Nephron (organoid): Measurements from ENCODE around the gene MED13.

ENCODE experiments used
- H3K27ac Mint-ChIP-seq, 3 experiments: 2 replicates each; pipeline ENCODE4 v1.8.0; 2020; ENCODE audit warnings: mixed read lengths in 3 of 3, mild to moderate bottlenecking in 2 of 3, moderate library complexity in 1 of 3
- H3K27me3 Mint-ChIP-seq: 2 replicates; pipeline ENCODE4 v1.8.0; 2021; ENCODE audit warnings: low read depth, mild to moderate bottlenecking, moderate library complexity, mixed read lengths
- H3K36me3 Mint-ChIP-seq: 2 replicates; pipeline ENCODE4 v1.8.0; 2020; ENCODE audit warnings: low read depth, mixed read lengths
- H3K4me1 Mint-ChIP-seq: 2 replicates; pipeline ENCODE4 v1.8.0; 2020; ENCODE audit warnings: mixed read lengths
- H3K4me3 Mint-ChIP-seq, 3 experiments: 2 replicates each; pipeline ENCODE4 v1.8.0; 2020; ENCODE audit warnings: mild to moderate bottlenecking in 3 of 3, mixed read lengths in 3 of 3, moderate library complexity in 2 of 3
- H3K9me3 Mint-ChIP-seq: 2 replicates; pipeline ENCODE4 v1.8.0; 2020; ENCODE audit warnings: mixed read lengths
- TF ChIP-seq, protein P1 (sequence below), 3 experiments: fragments of 200-600 bp; sonication (generic); IDR thresholded peaks; one replicate each; pipeline ENCODE4 v1.5.0; 2021; ENCODE audit warnings: antibody characterized with exemption in 3 of 3; ENCODE audit not compliant: unreplicated experiment in 3 of 3

The MED13 gene

DNA sequence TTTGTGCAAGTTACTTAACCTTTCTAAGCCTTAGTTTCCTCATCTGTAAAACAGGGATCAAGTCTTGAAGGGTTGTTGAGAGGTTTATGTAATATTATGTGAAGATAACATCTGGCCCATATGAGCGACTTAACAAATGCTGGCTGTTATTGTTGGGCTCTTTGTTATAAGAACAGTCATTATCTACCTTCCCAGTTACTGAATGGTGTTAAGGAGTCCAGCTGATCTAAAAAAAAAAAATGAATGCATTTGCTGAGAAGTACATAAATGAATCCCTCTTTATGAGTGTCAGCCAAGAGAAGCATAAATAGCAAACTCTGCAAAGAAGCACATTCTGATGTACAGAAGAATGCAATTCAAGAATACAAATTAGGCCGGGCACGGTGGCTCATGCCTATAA, 24.3 kb upstream of the MED13 start:
- H3K4me1 Mint-ChIP-seq, result no peaks in the 10 kb centered on the region
- H3K27ac Mint-ChIP-seq, result no peak overlapping the region
- TF ChIP-seq, protein P1, sequence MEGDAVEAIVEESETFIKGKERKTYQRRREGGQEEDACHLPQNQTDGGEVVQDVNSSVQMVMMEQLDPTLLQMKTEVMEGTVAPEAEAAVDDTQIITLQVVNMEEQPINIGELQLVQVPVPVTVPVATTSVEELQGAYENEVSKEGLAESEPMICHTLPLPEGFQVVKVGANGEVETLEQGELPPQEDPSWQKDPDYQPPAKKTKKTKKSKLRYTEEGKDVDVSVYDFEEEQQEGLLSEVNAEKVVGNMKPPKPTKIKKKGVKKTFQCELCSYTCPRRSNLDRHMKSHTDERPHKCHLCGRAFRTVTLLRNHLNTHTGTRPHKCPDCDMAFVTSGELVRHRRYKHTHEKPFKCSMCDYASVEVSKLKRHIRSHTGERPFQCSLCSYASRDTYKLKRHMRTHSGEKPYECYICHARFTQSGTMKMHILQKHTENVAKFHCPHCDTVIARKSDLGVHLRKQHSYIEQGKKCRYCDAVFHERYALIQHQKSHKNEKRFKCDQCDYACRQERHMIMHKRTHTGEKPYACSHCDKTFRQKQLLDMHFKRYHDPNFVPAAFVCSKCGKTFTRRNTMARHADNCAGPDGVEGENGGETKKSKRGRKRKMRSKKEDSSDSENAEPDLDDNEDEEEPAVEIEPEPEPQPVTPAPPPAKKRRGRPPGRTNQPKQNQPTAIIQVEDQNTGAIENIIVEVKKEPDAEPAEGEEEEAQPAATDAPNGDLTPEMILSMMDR (IDR thresholded peaks at IDR 0.05; ENCODE audit: unreplicated experiment in 3 of 3), result no peak
- peaks cover 4% of the 10 kb centered on the region for H3K27me3 Mint-ChIP-seq
- H3K4me3 Mint-ChIP-seq, result no peak overlapping the region
- H3K9me3 Mint-ChIP-seq, result no peaks in the 10 kb centered on the region
- H3K36me3 Mint-ChIP-seq, result no peaks in the 10 kb centered on the region

DNA sequence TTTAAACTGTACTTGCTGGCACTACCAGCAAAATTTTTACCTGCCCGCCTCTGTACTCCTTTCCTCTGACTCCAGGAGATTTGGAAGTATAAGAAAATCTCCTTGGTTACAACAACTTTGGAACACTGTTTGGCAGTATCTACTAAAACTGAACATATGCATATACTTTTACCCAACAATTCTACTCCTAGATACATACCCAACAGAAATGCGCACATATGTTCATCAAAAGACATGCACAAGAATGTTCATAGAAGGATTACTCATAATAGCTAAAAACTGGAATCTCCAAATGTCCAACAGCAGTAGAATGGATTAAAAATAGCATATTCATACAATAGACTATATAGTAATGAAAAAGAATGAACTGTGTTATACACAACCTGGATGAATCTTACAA, 21.7 kb upstream of the MED13 start:
- no peaks in the 10 kb centered on the region for H3K4me1 Mint-ChIP-seq
- no peaks in the 10 kb centered on the region for H3K9me3 Mint-ChIP-seq
- H3K4me3 Mint-ChIP-seq, result no peak overlapping the region
- H3K27me3 Mint-ChIP-seq, result peaks cover 4% of the 10 kb centered on the region
- H3K36me3 Mint-ChIP-seq, result no peaks in the 10 kb centered on the region
- H3K27ac Mint-ChIP-seq, result no peak overlapping the region
- TF ChIP-seq, protein P1 (IDR thresholded peaks at IDR 0.05; ENCODE audit: unreplicated experiment in 3 of 3), result no peak

DNA sequence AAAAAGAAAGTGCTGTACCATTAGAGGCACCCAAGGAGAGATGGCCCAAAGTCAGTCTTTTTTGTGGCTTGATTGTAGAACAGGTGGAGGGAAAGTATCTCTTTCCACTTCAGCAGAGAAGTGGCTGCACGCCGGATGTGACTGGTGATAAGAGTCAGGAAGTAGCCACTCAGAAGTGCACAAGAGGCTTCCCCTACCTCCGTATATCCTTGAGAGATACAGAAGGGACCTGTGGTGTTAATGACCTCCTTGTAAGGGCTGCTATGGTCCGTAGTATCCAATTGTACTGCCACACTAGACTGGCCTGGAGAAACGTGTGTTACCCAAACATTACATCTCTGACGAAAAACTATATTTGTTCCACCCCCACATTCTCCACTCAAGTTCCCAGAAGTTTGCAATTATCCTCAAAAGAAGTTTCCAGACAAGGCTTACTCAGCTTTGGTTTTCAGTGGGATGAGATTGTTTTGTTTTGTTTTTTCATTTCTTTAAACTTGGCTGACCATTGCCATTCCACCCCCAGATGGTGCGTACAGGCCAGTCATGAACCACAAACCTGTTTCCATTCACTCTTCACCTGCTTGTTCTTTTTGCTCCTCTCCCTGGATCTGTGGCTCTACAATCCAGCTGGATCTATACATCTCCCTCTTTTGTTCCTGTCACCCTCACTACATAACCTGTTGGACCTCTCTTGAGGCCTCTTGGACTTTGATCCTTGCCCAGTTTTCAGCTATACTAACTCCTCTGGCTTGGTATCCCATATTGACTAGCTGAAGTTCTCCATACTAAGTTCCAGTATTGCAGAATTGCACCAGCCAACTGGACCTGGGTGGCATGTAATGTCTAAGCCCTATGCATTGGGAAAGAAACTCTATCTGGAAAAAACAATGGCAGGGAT, 20.7 kb upstream of the MED13 start:
- TF ChIP-seq, protein P1 (IDR thresholded peaks at IDR 0.05; ENCODE audit: unreplicated experiment in 3 of 3), result no peak
- no peaks in the 10 kb centered on the region for H3K9me3 Mint-ChIP-seq
- H3K27me3 Mint-ChIP-seq, result peaks cover 4% of the 10 kb centered on the region
- no peaks in the 10 kb centered on the region for H3K4me1 Mint-ChIP-seq
- no peak overlapping the region for H3K27ac Mint-ChIP-seq
- no peak overlapping the region for H3K4me3 Mint-ChIP-seq
- no peaks in the 10 kb centered on the region for H3K36me3 Mint-ChIP-seq

DNA sequence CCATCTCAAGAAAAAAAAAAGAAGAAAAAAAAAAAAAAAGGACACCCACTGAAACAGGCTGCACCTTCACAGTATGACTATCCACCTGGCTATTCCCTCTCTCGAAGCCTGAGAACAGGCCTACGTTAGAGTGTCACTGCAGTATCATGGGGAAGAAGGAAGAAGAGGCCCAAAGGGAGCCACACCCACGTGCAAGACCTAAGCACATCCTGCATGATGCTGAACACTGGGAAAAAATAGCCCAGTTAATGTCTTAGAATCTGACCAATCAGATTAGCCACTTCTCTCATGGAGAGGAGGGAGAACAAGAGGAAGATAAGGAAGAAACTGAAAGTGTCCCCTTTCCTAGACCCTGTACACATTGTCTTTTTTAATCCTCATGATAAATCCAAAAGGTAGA, 19.5 kb upstream of the MED13 start:
- Mint-ChIP-seq H3K27ac (no peak overlapping the region), H3K9me3 (no peaks in the 10 kb centered on the region), H3K4me1 (no peaks in the 10 kb centered on the region), H3K27me3 (peaks cover 4% of the 10 kb centered on the region), H3K36me3 (no peaks in the 10 kb centered on the region), H3K4me3 (no peak overlapping the region)
- TF ChIP-seq, protein P1 (IDR thresholded peaks at IDR 0.05; ENCODE audit: unreplicated experiment in 3 of 3), result no peak

DNA sequence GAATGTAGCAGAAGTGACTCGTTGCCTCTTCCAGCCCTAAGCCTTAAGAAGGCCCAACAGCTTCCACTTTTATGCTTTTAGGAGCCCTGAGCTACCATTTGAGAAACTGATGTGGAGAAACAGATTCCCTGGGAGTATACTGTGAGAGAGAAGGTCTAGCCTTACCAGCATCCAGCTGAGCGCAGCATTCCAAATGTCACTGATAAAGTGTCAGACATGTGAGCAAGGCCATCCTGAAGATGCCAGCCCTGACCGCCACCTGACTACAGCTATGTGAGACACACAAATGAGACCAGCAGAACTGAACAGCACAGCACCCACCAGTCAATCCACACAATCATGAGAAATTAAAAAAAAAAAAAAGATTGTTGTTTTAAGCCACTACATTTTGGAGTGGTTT, 18.6 kb upstream of the MED13 start:
- Mint-ChIP-seq H3K4me3 (no peak overlapping the region), H3K9me3 (no peaks in the 10 kb centered on the region), H3K27me3 (peaks cover 4% of the 10 kb centered on the region), H3K27ac (no peak overlapping the region), H3K4me1 (no peaks in the 10 kb centered on the region), H3K36me3 (no peaks in the 10 kb centered on the region)
- TF ChIP-seq, protein P1 (IDR thresholded peaks at IDR 0.05; ENCODE audit: unreplicated experiment in 3 of 3), result no peak

DNA sequence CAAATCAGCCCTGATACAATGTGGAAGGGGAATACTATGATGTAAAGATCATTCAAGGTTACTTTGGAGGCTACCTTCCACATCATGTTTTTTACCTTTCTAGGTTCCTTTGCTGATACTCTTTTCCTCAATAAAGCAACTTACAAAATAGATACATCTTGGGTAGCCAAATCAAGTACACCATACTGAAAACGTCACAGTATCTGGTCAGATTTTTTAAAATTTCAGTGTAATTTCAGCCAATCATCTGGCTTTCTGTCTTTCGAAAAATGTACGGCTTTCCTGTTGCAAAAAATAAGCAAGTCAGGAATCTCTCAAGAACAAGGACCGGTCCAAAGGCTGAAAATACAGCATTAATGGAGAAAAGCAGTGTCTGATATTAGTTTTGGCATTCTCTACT, 15.6 kb upstream of the MED13 start:
- no peaks in the 10 kb centered on the region for H3K36me3 Mint-ChIP-seq
- TF ChIP-seq, protein P1 (IDR thresholded peaks at IDR 0.05; ENCODE audit: unreplicated experiment in 3 of 3), result no peak
- H3K27me3 Mint-ChIP-seq, result no peaks in the 10 kb centered on the region
- no peak overlapping the region for H3K27ac Mint-ChIP-seq
- no peaks in the 10 kb centered on the region for H3K9me3 Mint-ChIP-seq
- no peak overlapping the region for H3K4me3 Mint-ChIP-seq
- no peaks in the 10 kb centered on the region for H3K4me1 Mint-ChIP-seq
